Ishikawa (cell line): ENCODE data around the gene DEPDC5.

Experiments used
- CEBPB ChIP-seq: IDR thresholded peaks from 2 replicates; pipeline ENCODE4 v1.6.1; 2012
- CREB1 ChIP-seq: IDR thresholded peaks from 2 replicates; pipeline ENCODE4 v1.6.1; 2012; ENCODE audit warnings: low read depth
- EGR1 ChIP-seq: IDR thresholded peaks from 2 replicates; pipeline ENCODE4 v1.6.1; 2012
- EP300 ChIP-seq: IDR thresholded peaks from 2 replicates; pipeline ENCODE4 v1.6.1; 2012; ENCODE audit warnings: borderline replicate concordance
- FOXM1 ChIP-seq: IDR thresholded peaks from 2 replicates; pipeline ENCODE4 v1.6.1; 2012; ENCODE audit warnings: low read depth, borderline replicate concordance
- MAX ChIP-seq: IDR thresholded peaks from 2 replicates; pipeline ENCODE4 v1.6.1; 2012
- NFIC ChIP-seq: IDR thresholded peaks from 2 replicates; pipeline ENCODE4 v1.6.1; 2012
- RAD21 ChIP-seq: IDR thresholded peaks from 2 replicates; pipeline ENCODE4 v1.6.1; 2012; ENCODE audit warnings: low read depth
- REST ChIP-seq: IDR thresholded peaks from 2 replicates; pipeline ENCODE4 v1.6.1; 2012; ENCODE audit warnings: low read depth, mild to moderate bottlenecking
- TAF1 ChIP-seq: IDR thresholded peaks from 2 replicates; pipeline ENCODE4 v1.6.1; 2012; ENCODE audit warnings: low read depth, mild to moderate bottlenecking
- TCF12 ChIP-seq: IDR thresholded peaks from 2 replicates; pipeline ENCODE4 v1.6.1; 2012; ENCODE audit warnings: low read depth
- TEAD4 ChIP-seq: IDR thresholded peaks from 2 replicates; pipeline ENCODE4 v1.6.1; 2012
- USF1 ChIP-seq: IDR thresholded peaks from 2 replicates; pipeline ENCODE4 v1.6.1; 2012
- YY1 ChIP-seq: IDR thresholded peaks from 2 replicates; pipeline ENCODE4 v1.6.1; 2012; ENCODE audit warnings: low read depth
- ZBTB7A ChIP-seq: IDR thresholded peaks from 2 replicates; pipeline ENCODE4 v1.6.1; 2012; ENCODE audit warnings: low read depth

The DEPDC5 gene

GRCh38 chr22:31826443-31826842 is 72.6 kb downstream of the DEPDC5 start:
- TF ChIP-seq CEBPB (no peak), EGR1 (no peak), MAX (no peak), RAD21 (no peak), FOXM1 (no peak), NFIC (no peak), YY1 (no peak), REST (no peak), TEAD4 (no peak), TAF1 (no peak), EP300 (no peak), ZBTB7A (no peak), TCF12 (no peak), CREB1 (no peak), USF1 (no peak)

GRCh38 chr22:31828739-31829138 is 74.9 kb downstream of the DEPDC5 start:
- no peak for TF ChIP-seq NFIC
- no peak for TF ChIP-seq EP300
- TF ChIP-seq ZBTB7A: no peak

GRCh38 chr22:31829505-31829904 is 75.7 kb downstream of the DEPDC5 start:
- no peak for TF ChIP-seq CREB1
- no peak for TF ChIP-seq NFIC
- TF ChIP-seq CEBPB: no peak
- no peak for TF ChIP-seq MAX
- TF ChIP-seq EGR1: no peak
- no peak for TF ChIP-seq ZBTB7A

- no peak for TF ChIP-seq CEBPB
- no peak for TF ChIP-seq RAD21
- TF ChIP-seq EGR1: no peak
- no peak for TF ChIP-seq USF1
- TF ChIP-seq FOXM1: no peak
- TF ChIP-seq EP300: no peak
- no peak for TF ChIP-seq CREB1
- TF ChIP-seq NFIC: no peak
- no peak for TF ChIP-seq MAX
- no peak for TF ChIP-seq TAF1
- TF ChIP-seq YY1: no peak
- TF ChIP-seq ZBTB7A: no peak
- no peak for TF ChIP-seq REST
- no peak for TF ChIP-seq TEAD4
- no peak for TF ChIP-seq TCF12
These were observed 76.9 kb downstream of the DEPDC5 start for GRCh38 chr22:31830721-31831070.

- no peak for TF ChIP-seq TCF12
- TF ChIP-seq ZBTB7A: no peak
- TF ChIP-seq NFIC: no peak
- no peak for TF ChIP-seq TAF1
- no peak for TF ChIP-seq TEAD4
These were observed 80.1 kb downstream of the DEPDC5 start for GRCh38 chr22:31833930-31834329.

GRCh38 chr22:31836010-31836409 is 82.2 kb downstream of the DEPDC5 start:
- TF ChIP-seq NFIC (no peak), EP300 (no peak), USF1 (no peak), TEAD4 (no peak), CREB1 (no peak), ZBTB7A (no peak), TAF1 (no peak)
